Thyroid gland (tissue), 4 donors: ENCODE data around the gene EFNB3.

Experiments
- CTCF ChIP-seq, 6 experiments: fragments of 200-600 bp in 3 of 6; fragments of 450-650 bp in 3 of 6; sonication (generic) in 3 of 6; IDR thresholded peaks; one replicate each; pipeline ENCODE4 v1.5.1; 2016 to 2019; ENCODE audit warnings: antibody characterized with exemption in 6 of 6, mild to moderate bottlenecking in 2 of 6, inconsistent platforms in 1 of 6, moderate library complexity in 1 of 6
- POLR2A ChIP-seq, 2 donors: fragments of 450-650 bp; IDR thresholded peaks; one replicate each; pipeline ENCODE4 v1.6.1; 2017; ENCODE audit warnings: antibody characterized with exemption in 2 of 2, mild to moderate bottlenecking in 2 of 2, moderate library complexity in 1 of 2

DNA sequence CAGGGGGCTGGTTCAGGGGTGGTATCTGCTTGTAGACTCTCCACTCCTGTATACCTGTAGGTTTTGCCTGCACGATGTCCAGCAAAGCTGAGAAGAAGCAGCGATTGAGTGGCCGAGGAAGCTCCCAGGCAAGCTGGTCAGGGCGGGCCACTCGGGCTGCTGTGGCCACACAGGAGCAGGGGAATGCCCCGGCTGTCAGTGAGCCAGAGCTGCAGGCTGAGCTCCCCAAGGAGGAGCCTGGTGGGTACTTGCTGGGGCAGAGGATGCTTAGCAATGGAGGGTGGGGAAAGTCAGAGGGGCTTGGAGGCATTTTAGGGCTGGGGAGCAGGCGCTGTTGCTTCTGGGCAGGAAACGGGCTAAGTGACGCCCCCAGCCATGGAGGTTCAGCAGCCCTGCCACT, 14.7 kb downstream of the EFNB3 start:
- TF ChIP-seq CTCF (IDR thresholded peaks at IDR 0.05) (no peak), POLR2A (IDR thresholded peaks at IDR 0.05) (no peak)
